Ascending aorta (tissue), 2 donors: Measurements from ENCODE around the gene DACH1. TPM values are rescaled to one million over a fixed set of nuclear protein-coding genes. Genes with fewer than 3 reads are reported as not detected.

Source experiments
- DNase-seq, 2 donors: peaks; one replicate each; pipeline ENCODE4 v3.0.0-alpha.2; 2019; ENCODE audit warnings: low spot score in 2 of 2
- H3K27ac ChIP-seq, 2 donors: fragments of 200-600 bp; sonication (generic); one replicate each; pipeline ENCODE4 v1.5.1; 2016 to 2017; ENCODE audit warnings: mild to moderate bottlenecking in 1 of 2
- H3K27me3 ChIP-seq: fragments of 200-600 bp; sonication (generic); one replicate; pipeline ENCODE4 v1.5.1; 2017
- H3K36me3 ChIP-seq, 2 donors: fragments of 200-600 bp; sonication (generic); one replicate each; pipeline ENCODE4 v1.5.1; 2016
- H3K4me1 ChIP-seq, 2 donors: fragments of 200-600 bp; sonication (generic); one replicate each; pipeline ENCODE4 v1.5.1; 2016 to 2017; ENCODE audit warnings: mild to moderate bottlenecking in 1 of 2
- H3K4me3 ChIP-seq, 2 donors: fragments of 200-600 bp; sonication (generic); one replicate each; pipeline ENCODE4 v1.5.1; 2016 to 2017; ENCODE audit warnings: mild to moderate bottlenecking in 1 of 2
- H3K9me3 ChIP-seq, 2 donors: fragments of 200-600 bp; sonication (generic); one replicate each; pipeline ENCODE4 v1.5.1; 2016
- CTCF ChIP-seq, 3 experiments: fragments of 200-600 bp in 2 of 3; fragments of 450-650 bp in 1 of 3; sonication (generic) in 2 of 3; IDR thresholded peaks; one replicate each; pipeline ENCODE4 v1.5.1; 2016 to 2019; ENCODE audit warnings: antibody characterized with exemption in 3 of 3, mild to moderate bottlenecking in 1 of 3, moderate library complexity in 1 of 3
- intact Hi-C: fragments of 100-400 bp; cut with DNase I; formaldehyde crosslinking; loops from one replicate; pipeline ENCODE4 v1.15.1; 2023
- total RNA-seq: library from RNA; depleted of rRNA; stranded (reverse); fragments of >200 nt; gene quantifications from one replicate; pipeline ENCODE4 v1.1.0, GENCODE V29; 2016

The DACH1 gene
- total RNA-seq, 1 donor from 2014 or later, result not detected

DNA sequence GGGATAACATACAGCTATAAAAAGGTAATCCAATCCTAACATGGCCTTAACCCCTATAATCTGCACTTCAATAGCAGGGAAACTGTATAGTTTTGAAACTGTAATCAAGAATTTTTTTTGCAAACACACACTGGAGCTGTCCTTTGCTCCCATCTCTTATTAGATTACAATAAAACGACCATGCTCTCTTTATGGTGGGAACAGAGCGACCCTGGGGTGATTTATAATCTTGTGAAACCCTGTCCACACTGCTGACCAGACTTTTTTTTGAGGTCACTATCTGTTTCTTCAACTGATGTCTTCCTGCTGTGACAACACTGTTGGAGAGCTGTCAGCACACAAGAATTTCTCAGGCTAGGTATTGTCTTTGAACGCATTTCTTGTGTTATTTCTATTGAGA lies 35.3 kb downstream of the DACH1 start:
- no peaks in the 10 kb centered on the region for H3K36me3 ChIP-seq
- no peak for DNase-seq
- intact Hi-C loops, result no loop called here
- no peaks in the 10 kb centered on the region for H3K27me3 ChIP-seq
- H3K4me1 ChIP-seq, result no peaks in the 10 kb centered on the region
- no peak for TF ChIP-seq CTCF (IDR thresholded peaks at IDR 0.05)
- no peak overlapping the region for H3K27ac ChIP-seq
- no peaks in the 10 kb centered on the region for H3K9me3 ChIP-seq
- no peak overlapping the region for H3K4me3 ChIP-seq

GRCh38 chr13:71830736-71831135 lies 36.3 kb downstream of the DACH1 start:
- H3K36me3 ChIP-seq, result no peaks in the 10 kb centered on the region
- no peak overlapping the region for H3K27ac ChIP-seq
- H3K4me3 ChIP-seq, result no peak overlapping the region
- no peaks in the 10 kb centered on the region for H3K9me3 ChIP-seq
- TF ChIP-seq CTCF (IDR thresholded peaks at IDR 0.05), result no peak
- no peak for DNase-seq
- H3K4me1 ChIP-seq, result no peaks in the 10 kb centered on the region
- intact Hi-C loops, result no loop called here
- no peaks in the 10 kb centered on the region for H3K27me3 ChIP-seq

DNA sequence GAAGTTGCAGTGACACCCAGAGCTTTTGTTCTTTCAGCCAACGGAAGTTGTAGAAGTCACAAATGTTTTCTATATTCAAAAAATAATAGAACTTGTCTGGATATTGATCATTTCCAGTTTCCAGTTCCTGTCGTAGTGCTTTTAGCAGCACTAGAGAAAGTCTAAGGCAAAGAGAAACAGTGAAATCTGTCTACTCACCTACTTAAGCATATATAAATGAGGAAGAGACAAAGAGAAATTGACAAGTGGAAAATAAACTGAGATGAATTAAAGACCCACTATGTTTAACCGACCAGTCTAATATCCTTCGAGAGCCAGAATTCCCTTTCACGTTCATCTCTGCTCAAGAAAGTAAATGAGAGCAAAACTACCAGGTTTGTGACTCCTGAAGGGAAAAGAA lies 36.7 kb downstream of the DACH1 start:
- Histone ChIP-seq H3K27me3 (no peaks in the 10 kb centered on the region), H3K9me3 (no peaks in the 10 kb centered on the region), H3K4me1 (no peaks in the 10 kb centered on the region), H3K4me3 (no peak overlapping the region), H3K27ac (no peak overlapping the region), H3K36me3 (no peaks in the 10 kb centered on the region)
- DNase-seq, result no peak
- intact Hi-C loops, result no loop called here
- no peak for TF ChIP-seq CTCF (IDR thresholded peaks at IDR 0.05)

- no peaks in the 10 kb centered on the region for H3K9me3 ChIP-seq
- no peaks in the 10 kb centered on the region for H3K36me3 ChIP-seq
- no peak for DNase-seq
- intact Hi-C loops, result no loop called here
- no peaks in the 10 kb centered on the region for H3K4me1 ChIP-seq
- no peak overlapping the region for H3K27ac ChIP-seq
- H3K4me3 ChIP-seq, result no peak overlapping the region
- H3K27me3 ChIP-seq, result no peaks in the 10 kb centered on the region
- no peak for TF ChIP-seq CTCF (IDR thresholded peaks at IDR 0.05)
Measured at GRCh38 chr13:71829547-71829946, 37.5 kb downstream of the DACH1 start.

- Histone ChIP-seq H3K27ac (no peak overlapping the region), H3K36me3 (no peaks in the 10 kb centered on the region), H3K27me3 (no peaks in the 10 kb centered on the region), H3K9me3 (no peaks in the 10 kb centered on the region), H3K4me3 (no peak overlapping the region), H3K4me1 (no peaks in the 10 kb centered on the region)
- intact Hi-C loops, result no loop called here
- DNase-seq, result no peak
- TF ChIP-seq CTCF (IDR thresholded peaks at IDR 0.05), result no peak
Measured at GRCh38 chr13:71828564-71828963, 38.4 kb downstream of the DACH1 start.

DNA sequence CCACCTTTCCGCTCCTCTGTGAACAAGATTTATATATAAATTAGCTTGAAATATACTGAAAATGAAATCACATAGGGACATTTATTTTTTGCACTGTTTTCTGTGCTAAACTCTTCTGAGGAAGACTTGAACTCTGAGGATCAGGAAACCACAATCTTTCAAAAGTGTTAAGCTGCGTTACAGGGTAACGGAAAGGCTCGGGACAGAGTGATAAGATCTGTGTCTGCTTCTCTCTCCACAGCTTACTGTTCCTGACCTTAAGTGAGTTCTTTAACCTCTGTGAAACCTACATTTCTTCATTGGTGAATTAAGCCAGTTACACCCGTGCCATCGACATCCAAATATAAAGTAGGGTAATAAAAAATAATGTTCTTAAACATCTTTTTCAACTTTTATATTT lies 38.9 kb downstream of the DACH1 start:
- Histone ChIP-seq H3K4me3 (no peak overlapping the region), H3K27me3 (no peaks in the 10 kb centered on the region), H3K4me1 (no peaks in the 10 kb centered on the region), H3K36me3 (no peaks in the 10 kb centered on the region), H3K27ac (no peak overlapping the region), H3K9me3 (no peaks in the 10 kb centered on the region)
- DNase-seq, result no peak
- no peak for TF ChIP-seq CTCF (IDR thresholded peaks at IDR 0.05)
- intact Hi-C loops, result no loop called here
